ENCODE results near the gene SEC61A1.

DNA sequence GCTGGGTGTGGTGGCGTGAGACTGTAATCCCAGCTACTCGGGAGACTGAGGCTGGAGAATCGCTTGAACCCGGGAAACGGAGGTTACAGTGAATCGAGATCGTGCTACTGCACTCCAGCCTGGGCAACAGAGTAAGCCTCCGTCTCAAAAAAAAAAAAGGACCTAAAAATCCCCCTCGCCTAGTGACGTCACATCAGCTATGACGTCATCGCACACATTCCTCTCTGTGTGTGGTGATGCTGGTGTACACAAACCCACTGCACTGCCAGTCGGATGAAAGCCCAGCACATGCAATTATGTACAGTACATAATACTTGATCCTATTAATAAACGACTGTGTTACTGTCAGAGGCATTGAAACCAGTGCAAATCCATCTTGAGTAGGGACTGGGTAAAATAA, 40.2 kb upstream of the SEC61A1 start:
- no peak for TF ChIP-seq ZNF639 (tag by site-specific recombination; IDR thresholded peaks at IDR 0.05)
- no peak for TF ChIP-seq ZNF654 (tag by site-specific recombination; IDR thresholded peaks at IDR 0.05; ENCODE audit: low read depth)
- no peak for TF ChIP-seq ZNF501 (tag by site-specific recombination; IDR thresholded peaks at IDR 0.05)
- TF ChIP-seq, protein P1, sequence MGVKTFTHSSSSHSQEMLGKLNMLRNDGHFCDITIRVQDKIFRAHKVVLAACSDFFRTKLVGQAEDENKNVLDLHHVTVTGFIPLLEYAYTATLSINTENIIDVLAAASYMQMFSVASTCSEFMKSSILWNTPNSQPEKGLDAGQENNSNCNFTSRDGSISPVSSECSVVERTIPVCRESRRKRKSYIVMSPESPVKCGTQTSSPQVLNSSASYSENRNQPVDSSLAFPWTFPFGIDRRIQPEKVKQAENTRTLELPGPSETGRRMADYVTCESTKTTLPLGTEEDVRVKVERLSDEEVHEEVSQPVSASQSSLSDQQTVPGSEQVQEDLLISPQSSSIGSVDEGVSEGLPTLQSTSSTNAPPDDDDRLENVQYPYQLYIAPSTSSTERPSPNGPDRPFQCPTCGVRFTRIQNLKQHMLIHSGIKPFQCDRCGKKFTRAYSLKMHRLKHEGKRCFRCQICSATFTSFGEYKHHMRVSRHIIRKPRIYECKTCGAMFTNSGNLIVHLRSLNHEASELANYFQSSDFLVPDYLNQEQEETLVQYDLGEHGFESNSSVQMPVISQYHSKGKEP (tag by site-specific recombination; IDR thresholded peaks at IDR 0.05), result no peak
- TF ChIP-seq, protein P2, sequence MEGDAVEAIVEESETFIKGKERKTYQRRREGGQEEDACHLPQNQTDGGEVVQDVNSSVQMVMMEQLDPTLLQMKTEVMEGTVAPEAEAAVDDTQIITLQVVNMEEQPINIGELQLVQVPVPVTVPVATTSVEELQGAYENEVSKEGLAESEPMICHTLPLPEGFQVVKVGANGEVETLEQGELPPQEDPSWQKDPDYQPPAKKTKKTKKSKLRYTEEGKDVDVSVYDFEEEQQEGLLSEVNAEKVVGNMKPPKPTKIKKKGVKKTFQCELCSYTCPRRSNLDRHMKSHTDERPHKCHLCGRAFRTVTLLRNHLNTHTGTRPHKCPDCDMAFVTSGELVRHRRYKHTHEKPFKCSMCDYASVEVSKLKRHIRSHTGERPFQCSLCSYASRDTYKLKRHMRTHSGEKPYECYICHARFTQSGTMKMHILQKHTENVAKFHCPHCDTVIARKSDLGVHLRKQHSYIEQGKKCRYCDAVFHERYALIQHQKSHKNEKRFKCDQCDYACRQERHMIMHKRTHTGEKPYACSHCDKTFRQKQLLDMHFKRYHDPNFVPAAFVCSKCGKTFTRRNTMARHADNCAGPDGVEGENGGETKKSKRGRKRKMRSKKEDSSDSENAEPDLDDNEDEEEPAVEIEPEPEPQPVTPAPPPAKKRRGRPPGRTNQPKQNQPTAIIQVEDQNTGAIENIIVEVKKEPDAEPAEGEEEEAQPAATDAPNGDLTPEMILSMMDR (tag by site-specific recombination; IDR thresholded peaks at IDR 0.05), result no peak
- TF ChIP-seq ZBTB7A (tag by site-specific recombination; IDR thresholded peaks at IDR 0.05; ENCODE audit: low read depth), result no peak
- TF ChIP-seq, protein P3, sequence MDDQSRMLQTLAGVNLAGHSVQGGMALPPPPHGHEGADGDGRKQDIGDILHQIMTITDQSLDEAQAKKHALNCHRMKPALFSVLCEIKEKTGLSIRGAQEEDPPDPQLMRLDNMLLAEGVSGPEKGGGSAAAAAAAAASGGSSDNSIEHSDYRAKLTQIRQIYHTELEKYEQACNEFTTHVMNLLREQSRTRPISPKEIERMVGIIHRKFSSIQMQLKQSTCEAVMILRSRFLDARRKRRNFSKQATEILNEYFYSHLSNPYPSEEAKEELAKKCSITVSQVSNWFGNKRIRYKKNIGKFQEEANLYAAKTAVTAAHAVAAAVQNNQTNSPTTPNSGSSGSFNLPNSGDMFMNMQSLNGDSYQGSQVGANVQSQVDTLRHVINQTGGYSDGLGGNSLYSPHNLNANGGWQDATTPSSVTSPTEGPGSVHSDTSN (CRISPR knock-in tag; IDR thresholded peaks at IDR 0.05), result no peak
- no peak for TF ChIP-seq SP2 (tag by site-specific recombination; IDR thresholded peaks at IDR 0.05)
- TF ChIP-seq ZNF660 (tag by site-specific recombination; IDR thresholded peaks at IDR 0.05), result no peak
- TF ChIP-seq ZBTB8A (tag by site-specific recombination; IDR thresholded peaks at IDR 0.05), result no peak
- TF ChIP-seq ZNF140 (tag by site-specific recombination; IDR thresholded peaks at IDR 0.05), result no peak
- TF ChIP-seq TCF7L2 (IDR thresholded peaks at IDR 0.05; ENCODE audit: borderline replicate concordance, low read depth, low read length), result no peak
- no peak for TF ChIP-seq ZNF670 (tag by site-specific recombination; IDR thresholded peaks at IDR 0.05; ENCODE audit: low read depth)
